Pancreas (tissue), 10 donors: ENCODE data around the gene NOS1AP. TPM values are rescaled to one million over a fixed set of nuclear protein-coding genes. Genes with fewer than 3 reads are reported as not detected.

Experiments
- ATAC-seq, 4 donors: fragments of 200-7000 bp; cut with Tn5 transposase; one replicate each; pipeline versions ENCODE4 v1.8.0 to v1.9.1; 2020; ENCODE audit warnings: mild to moderate bottlenecking in 4 of 4, moderate library complexity in 4 of 4
- DNase-seq, 6 donors: peaks; one replicate each; pipeline ENCODE4 v3.0.0-alpha.2; 2020
- FAIRE-seq: peaks from 2 replicates; lab custom pipeline; 2012; peaks lifted over from hg19 to GRCh38; lab: Jason Lieb, UNC
- H3K27ac ChIP-seq, 4 donors: fragments of 200-600 bp; sonication (generic); 1 replicate in 3 of 4; 2 replicates in 1 of 4; pipeline versions ENCODE4 v1.5.0 to v1.8.0; 2020
- H3K27me3 ChIP-seq, 4 donors: fragments of 200-600 bp; one replicate each; pipeline ENCODE4 v1.8.0; 2021
- H3K36me3 ChIP-seq, 3 donors: fragments of 200-600 bp; sonication (generic) in 1 of 3; one replicate each; pipeline versions ENCODE4 v1.5.0 to v1.8.0; 2020 to 2021
- H3K4me1 ChIP-seq, 3 donors: fragments of 200-600 bp; one replicate each; pipeline ENCODE4 v1.8.0; 2021
- H3K4me3 ChIP-seq, 4 donors: fragments of 200-600 bp; sonication (generic) in 2 of 4; one replicate each; pipeline versions ENCODE4 v1.5.0 to v1.8.0; 2020 to 2021
- H3K9me3 ChIP-seq, 4 donors: fragments of 200-600 bp; one replicate each; pipeline ENCODE4 v1.8.0; 2021
- CTCF ChIP-seq, 4 donors: fragments of 200-600 bp; sonication (generic) in 3 of 4; IDR thresholded peaks; one replicate each; pipeline versions ENCODE4 v1.5.0 to v1.8.0; 2021; ENCODE audit warnings: antibody characterized with exemption in 4 of 4
- WGBS, 2 donors: extraction: QIAGEN DNeasy Blood & Tissue Kit; methylation state at CpG; one replicate each; pipeline ENCODE4 v1.1.7; 2013; 5-methylcytosine and 5-hydroxymethylcytosine counted together
- intact Hi-C, 3 donors: fragments of 100-400 bp; cut with DNase I; formaldehyde crosslinking; loops; one replicate each; pipeline versions ENCODE4 v1.11.1 to v1.14.2; 2022
- polyA plus RNA-seq, 2 donors: library from polyadenylated mRNA; stranded (reverse); fragments of 200-250 nt; gene quantifications; one replicate each; pipeline ENCODE4 v1.2.3, GENCODE V29; 2013
- total RNA-seq, 6 donors: library from RNA; stranded (reverse); fragmentation: NEBNext Ultra II Directional in 4 of 6; extraction: Animal tissue kit (Norgen Biotek cat#: 25700) in 4 of 6; gene quantifications; one replicate each; pipeline versions ENCODE4 v1.2.1 to v1.2.4, GENCODE V29; 2021 to 2023
- donor health status: healthy with polysubstance abuse.
- donor health status: DM: no; HTN: no; CAD: no; lungs with moderate emphysema.
- donor health status: DM: no; HTN: no; CAD: no.
- donor health status: control.
- donor health status: control.
- donor health status: Bipolar disorder and iron deficiency.
- donor health status: DM: yes; HTN: yes; CAD: no.
- donor health status: DM: no; HTN: no; CAD: no.
- donor health status: DM: no; HTN: no; CAD: no.
- donor health status: DM: yes; HTN: yes; CAD: no.

The NOS1AP gene
- total and polyA plus RNA-seq, 8 donors = 0.40 to 2.8 (median 1.7) TPM

DNA sequence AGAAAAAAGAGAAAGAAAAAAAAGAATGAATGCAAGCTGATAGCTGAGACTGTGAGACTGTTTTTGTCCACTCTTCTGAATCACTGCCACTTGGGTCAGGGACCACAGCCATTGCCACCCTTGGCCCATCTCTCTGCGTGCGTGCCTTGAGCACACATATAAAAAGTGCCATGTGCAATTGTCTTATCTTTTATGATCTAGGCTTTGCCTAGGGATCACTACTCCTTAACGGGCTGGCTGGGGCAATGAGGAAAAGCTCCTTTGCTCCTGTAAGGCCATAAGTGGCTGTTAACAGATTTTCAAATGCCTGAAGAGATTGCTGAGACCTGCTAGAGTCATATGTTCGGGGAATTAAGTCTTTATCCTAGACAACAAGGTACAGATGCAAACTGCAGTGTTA is 299.0 kb downstream of the NOS1AP start:
- FAIRE-seq = no peak
- H3K27ac ChIP-seq = no peak overlapping the region
- no peak for DNase-seq
- H3K4me1 ChIP-seq = no peaks in the 10 kb centered on the region
- no peaks in the 10 kb centered on the region for H3K9me3 ChIP-seq
- 72 to 84% methylated on average over 4 of the region's 4 CpGs for WGBS, 2 donors
- intact Hi-C loops = no loop called here
- no peak overlapping the region for H3K4me3 ChIP-seq
- no peaks in the 10 kb centered on the region for H3K36me3 ChIP-seq
- H3K27me3 ChIP-seq = no peaks in the 10 kb centered on the region
- no peak for ATAC-seq
- no peak for TF ChIP-seq CTCF (IDR thresholded peaks at IDR 0.05)

DNA sequence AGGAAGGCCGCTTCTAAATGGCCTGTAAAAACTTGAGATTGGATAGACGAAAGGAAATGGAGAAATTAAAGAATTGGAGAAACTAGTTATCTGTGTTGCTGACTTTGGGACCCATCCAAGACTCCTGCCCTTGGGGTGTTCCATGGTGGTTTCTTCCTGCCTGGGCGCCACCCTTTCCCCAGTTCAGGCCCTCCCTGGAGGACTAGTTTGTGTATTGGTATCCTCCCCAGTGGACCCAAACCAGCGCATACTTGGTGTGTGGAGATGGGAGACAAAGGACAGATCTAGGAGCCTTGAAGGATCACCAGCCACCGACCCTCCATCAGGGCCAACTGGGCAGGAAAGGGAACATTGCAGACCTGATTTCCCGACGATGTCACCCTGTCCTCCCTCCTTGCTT is 300.1 kb downstream of the NOS1AP start:
- WGBS, 2 donors = 92 to 93% methylated on average over 7 of the region's 7 CpGs
- no peaks in the 10 kb centered on the region for H3K27me3 ChIP-seq
- no peaks in the 10 kb centered on the region for H3K9me3 ChIP-seq
- DNase-seq (no peak), FAIRE-seq (no peak), ATAC-seq (no peak)
- intact Hi-C loops = no loop called here
- no peak for TF ChIP-seq CTCF (IDR thresholded peaks at IDR 0.05)
- no peaks in the 10 kb centered on the region for H3K36me3 ChIP-seq
- no peak overlapping the region for H3K27ac ChIP-seq
- no peak overlapping the region for H3K4me3 ChIP-seq
- no peaks in the 10 kb centered on the region for H3K4me1 ChIP-seq

- intact Hi-C loops = no loop called here
- Histone ChIP-seq H3K27me3 (no peaks in the 10 kb centered on the region), H3K27ac (no peak overlapping the region), H3K9me3 (no peaks in the 10 kb centered on the region), H3K36me3 (no peaks in the 10 kb centered on the region), H3K4me3 (no peak overlapping the region), H3K4me1 (no peaks in the 10 kb centered on the region)
- FAIRE-seq (no peak), DNase-seq (no peak), ATAC-seq (no peak)
- WGBS, 2 donors = 89 to 91% methylated on average over 1 of the region's 1 CpG
- TF ChIP-seq CTCF (IDR thresholded peaks at IDR 0.05) = no peak
Observed at GRCh38 chr1:162370161-162370560, 300.7 kb downstream of the NOS1AP start.

- Histone ChIP-seq H3K27ac (no peak overlapping the region), H3K36me3 (no peaks in the 10 kb centered on the region), H3K4me3 (no peak overlapping the region), H3K27me3 (no peaks in the 10 kb centered on the region), H3K4me1 (no peaks in the 10 kb centered on the region), H3K9me3 (no peaks in the 10 kb centered on the region)
- WGBS, 2 donors = 90 to 96% methylated on average over 3 of the region's 3 CpGs
- DNase-seq (no peak), FAIRE-seq (no peak), ATAC-seq (no peak)
- intact Hi-C loops = no loop called here
- no peak for TF ChIP-seq CTCF (IDR thresholded peaks at IDR 0.05)
Observed at GRCh38 chr1:162370721-162371120, 301.2 kb downstream of the NOS1AP start.

- H3K36me3 ChIP-seq = no peaks in the 10 kb centered on the region
- H3K27me3 ChIP-seq = no peaks in the 10 kb centered on the region
- no peaks in the 10 kb centered on the region for H3K9me3 ChIP-seq
- TF ChIP-seq CTCF (IDR thresholded peaks at IDR 0.05) = no peak
- intact Hi-C loops = no loop called here
- no peak overlapping the region for H3K27ac ChIP-seq
- ATAC-seq (no peak), DNase-seq (no peak), FAIRE-seq (no peak)
- no peaks in the 10 kb centered on the region for H3K4me1 ChIP-seq
- H3K4me3 ChIP-seq = no peak overlapping the region
- 90 to 93% methylated on average over 6 of the region's 6 CpGs for WGBS, 2 donors
Observed at GRCh38 chr1:162371611-162372010, 302.1 kb downstream of the NOS1AP start.
